ENCODE measurements around the gene G3BP2.
"Not testable (repeated sequence)": the region's sequence is repeated elsewhere in the genome, so short reads cannot be mapped to it uniquely, and the experiment has no call there.

Gene G3BP2

DNA sequence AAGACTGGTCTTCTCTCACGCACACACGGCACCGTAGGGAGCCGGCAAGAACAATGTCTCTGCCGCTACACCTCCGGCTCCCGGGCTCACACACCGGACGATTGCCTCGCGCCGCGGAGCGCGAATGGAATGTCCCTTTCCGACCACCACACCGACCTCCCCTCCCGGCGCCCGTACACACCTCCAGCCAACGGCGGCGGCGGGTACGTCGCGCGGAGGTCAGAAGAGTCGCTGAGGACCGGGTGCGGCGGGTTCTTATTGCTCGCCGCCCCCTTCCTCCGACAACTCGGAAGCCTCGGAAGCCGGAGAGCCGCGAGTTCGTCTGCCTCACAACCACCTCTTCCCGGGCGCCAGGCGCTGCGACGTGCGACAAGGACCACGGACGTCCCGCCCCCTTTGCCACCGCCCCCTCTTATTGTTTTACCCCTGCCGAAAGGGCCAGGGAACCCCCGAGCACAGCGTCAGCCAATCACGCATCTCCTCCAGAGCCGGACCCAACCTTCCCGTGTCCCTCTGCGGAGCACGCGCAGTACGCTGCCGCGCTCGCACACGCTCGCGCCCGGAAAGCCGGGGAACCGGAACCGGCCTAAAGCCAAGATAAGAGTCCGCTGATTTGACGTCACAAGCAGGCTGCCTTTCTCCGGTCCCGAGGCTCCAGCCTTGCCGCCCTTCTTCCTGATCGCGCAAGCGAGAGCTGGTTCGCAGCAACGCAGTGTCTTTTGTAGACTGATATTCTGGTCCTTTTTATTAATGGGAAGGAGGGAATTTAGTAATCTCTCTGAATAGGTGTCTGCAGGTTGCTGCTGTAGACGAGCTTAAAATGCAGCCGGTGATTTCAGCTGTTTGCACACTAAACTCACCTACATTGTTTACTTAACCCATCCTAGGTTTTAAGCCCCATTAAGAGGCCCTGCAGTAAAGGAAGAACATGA is at the start of gene G3BP2:
G3BP2 (minus strand) TSS at position 385 of the 932 bp plus-strand sequence. CDS start 11,386 bp downstream, outside the sequence.
- peak; percentile 99 for DNase-seq

DNA sequence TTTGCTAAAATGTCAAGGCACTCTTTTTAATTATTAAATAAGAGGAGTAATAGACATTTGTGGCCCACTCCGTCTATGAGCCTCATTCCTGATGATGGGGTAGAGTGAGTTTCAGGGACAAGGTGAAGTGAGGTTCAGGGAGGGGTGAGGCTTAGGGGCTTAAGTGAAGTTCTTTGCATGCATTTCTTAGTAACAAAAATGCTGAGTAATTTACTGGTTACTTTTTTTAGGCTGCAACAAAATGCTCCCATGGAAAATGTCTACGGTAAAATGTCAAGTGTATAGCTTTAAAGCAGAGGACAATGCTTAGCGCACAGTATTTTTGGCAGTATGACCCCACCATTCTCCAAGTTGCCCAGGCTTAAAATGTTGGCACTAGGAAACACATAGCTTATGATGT is 49.2 kb upstream of the G3BP2 start:
- DNase-seq = no peak

DNA sequence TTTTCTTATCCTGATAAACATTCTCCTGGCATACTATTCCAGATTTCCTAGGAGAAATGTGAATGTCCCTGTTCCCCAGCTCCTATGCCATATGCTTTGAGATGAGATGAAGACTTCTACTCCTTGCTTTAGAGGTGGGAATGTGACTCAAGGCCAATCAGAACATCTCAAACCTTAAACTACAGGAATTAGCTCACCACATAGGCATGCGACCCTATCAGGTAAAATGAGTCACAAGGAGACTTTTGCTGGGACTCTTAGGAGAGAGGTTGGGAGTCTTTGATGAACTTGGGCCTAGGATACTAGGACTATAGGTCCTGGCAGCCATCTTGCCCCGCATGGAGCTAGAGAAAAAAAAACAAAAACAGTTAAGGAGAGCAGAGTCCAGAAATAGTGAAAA is 45.3 kb upstream of the G3BP2 start:
- DNase-seq = no peak

DNA sequence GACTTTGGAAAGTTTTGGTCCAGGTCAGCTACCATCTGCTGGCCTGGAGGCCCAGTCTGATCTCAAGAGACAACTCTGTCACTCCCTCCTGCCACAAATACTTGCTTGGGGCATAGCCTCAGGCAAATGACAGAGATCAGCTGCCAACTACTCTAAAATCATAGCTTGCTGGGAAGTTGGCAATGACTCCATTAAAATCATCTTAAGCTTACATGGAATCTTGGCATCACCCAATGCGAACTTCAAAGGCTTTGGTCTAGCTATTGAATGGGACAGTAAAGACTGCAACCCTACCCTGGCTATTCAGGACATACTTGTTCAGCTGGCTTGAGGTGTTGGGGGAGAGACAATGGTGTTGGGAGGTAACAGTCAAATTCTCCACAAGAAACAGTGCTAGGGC is 44.2 kb upstream of the G3BP2 start:
- no peak for DNase-seq

DNA sequence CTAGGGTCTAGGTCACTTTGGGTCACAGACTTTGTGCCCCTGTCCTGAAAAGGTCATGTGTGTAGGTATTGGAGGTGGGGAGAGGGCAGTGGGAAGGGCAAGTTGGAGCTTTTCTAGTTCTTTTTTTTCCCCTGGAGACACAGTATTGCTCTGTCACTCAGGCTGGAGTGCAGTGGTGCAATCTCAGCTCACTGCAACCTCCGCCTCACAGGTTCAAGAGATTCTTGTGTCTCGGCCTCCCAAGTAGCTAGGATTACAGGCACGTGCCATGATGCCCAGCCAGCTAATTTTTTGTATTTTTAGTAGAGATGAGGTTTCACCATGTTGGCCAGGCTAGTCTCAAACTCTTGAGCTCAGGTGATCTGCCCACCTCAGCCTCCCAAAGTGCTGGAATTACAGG is 42.8 kb upstream of the G3BP2 start:
- DNase-seq = not testable (repeated sequence)

DNA sequence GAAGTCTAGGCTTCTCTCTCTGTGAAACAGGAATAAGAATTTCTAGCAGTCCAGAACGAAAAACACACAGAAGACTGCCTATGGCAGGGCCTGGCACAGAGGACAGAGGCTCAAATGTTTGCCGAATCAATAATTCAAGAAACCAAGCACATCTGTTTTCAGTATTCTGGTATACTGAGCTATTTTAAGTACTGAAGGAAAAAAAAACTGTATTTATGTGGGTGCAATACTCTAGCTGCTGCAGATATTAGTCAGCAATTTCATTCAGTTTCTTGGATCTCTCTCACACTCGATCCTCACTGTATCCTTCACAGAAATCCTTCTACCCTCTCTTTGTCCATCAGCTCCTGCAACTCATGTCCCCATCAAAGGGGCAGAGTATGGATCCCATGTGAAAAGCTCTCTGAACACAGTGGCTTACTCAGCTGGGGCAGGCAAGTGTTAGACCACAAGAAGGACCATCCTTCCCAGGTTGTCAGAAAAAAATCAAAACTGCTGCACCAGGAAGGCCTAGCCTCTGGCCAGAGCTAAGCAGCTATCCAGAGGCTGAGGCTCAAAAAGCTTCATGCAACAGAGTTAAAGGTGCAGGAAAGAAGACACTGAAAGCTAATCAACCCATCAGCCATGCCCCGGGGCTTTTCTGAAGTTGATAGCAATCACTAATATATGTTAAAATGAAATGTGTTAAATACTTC is 42.0 kb upstream of the G3BP2 start:
- DNase-seq = no peak

DNA sequence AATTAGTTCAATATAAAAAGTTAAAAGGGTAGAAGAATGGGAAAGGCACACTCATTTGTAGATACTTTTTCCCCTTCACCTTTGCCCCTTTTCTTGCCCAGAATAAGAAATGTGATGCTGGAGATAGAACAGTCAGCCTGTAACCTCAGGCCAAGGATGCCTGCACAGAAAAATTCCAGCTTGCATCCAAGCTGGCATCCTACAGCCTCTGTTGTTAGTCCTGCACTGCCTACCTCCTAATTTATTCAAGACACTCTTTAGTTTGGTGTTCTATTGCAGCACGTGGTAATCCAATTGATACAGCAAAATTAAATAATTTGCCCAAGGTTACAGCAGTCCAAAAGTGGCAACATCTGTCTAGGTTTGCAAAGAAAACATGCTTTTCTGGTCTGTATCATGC is 41.5 kb upstream of the G3BP2 start:
- DNase-seq = no peak

DNA sequence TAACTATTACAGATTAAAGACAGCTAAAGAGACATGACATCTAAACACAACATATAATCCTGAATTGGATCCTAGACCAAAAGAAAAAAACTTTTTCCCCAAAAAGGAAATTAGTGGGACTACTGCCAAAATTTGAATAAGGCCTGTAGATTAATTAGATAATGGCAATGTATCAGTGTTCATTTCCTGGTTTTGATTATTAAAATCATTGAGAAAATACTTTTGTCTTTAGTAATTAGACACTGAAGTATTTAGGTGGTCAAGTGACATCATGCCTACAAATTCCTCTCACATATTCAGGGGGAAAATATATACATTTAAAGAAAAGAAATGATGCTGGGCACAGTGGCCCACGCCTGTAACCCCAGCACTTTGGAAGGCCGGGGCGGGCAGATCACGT is 40.8 kb upstream of the G3BP2 start:
- DNase-seq = no peak

DNA sequence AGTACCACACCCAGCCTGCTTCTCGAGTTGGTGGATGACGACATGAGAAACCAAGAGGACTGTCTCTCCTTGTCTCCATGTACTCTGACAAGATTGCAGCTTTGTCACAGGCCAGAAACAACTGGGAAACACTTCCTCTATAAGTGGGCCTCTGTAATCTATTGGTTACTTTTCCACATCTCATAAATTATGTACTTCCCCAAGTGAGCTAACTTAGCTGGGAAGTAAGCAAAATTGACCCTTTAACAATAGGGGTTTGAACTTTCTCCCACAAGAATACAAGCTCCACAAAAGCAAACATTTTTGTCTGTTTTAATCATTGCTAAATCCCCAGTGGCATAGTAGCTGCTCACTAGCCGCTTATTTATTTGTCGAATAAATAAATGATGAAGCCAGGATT is 37.0 kb upstream of the G3BP2 start:
- DNase-seq = no peak

DNA sequence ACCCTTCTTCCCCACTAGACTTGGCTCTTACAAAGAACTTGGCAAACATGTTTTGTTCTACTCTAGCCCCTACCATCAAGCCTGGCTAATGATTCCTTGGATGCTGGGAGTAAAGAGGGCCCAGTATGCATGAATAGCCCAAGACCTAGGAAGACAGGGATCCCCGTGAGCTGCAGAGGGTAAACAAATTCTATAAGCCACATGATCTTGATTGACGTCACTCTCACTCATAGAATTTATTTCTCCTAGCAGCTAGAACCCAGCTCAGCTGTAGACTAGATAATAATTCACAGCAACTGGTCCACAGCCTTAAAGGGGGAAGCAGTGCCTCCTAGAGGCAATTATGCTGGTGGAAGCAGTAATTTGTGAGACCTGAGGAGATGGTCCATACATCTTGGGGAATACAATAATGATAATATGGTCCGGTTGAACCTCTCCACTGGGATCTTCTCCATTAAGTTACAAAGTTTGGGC is 35.0 kb upstream of the G3BP2 start:
- DNase-seq = peak; percentile 56

DNA sequence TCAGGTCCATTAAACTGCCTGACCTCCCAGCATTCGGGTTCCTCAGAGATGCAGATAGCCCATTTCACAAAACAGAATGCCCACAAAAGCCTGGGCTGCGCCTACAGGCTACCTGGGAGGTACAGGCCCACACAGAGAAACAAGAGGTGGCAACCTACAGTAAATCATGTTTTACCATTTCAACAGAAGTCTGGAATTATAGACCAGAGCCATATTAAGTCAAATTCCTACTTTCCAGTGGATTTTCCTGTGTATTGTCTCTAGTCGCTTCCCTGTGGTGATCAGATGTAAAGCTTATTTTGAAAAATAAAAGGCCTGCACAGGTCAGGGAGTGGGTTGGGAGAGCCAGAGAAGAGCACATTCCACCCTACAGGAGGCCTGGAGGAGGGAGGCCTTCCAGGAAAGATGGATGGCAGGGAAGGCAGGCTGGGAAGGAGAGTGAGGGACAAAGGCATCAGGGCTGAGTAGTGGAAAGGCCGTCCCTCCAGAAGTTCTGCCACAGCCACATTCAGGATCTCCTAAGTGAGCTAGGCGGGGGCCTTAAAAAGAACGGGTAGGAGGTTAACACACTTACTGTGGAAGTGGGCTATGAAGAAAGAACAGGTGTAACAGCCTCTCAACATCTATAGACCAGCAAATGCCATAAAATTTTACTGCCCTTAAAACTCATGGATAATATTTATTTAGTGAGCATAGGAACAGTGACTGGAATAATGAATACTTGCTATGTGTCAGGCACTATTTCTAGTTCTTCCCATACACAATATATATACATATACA is 32.2 kb upstream of the G3BP2 start:
- no peak for DNase-seq

DNA sequence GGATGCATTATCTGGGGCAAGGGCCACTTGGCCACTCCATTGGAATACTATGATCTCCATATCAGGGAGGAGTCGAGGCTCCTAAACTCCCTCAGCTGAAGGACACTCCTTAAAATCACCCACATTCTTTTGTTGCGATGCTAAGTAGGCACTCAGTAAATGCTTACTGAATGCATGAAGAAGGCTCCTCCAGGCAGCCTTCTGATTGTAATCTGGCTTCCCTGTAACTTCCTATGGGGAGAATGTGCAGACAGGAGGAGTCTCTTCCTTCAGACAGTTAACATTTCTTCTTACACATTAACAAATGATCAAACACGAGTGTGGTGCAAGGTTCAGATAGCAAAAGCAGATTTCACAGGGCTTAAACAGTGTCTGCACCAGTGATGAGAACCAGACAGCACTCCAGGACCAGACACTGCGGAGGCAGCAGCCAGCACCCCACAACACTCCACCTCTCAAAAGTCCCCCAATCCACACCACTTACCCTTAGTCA is 29.8 kb upstream of the G3BP2 start:
- no peak for DNase-seq

DNA sequence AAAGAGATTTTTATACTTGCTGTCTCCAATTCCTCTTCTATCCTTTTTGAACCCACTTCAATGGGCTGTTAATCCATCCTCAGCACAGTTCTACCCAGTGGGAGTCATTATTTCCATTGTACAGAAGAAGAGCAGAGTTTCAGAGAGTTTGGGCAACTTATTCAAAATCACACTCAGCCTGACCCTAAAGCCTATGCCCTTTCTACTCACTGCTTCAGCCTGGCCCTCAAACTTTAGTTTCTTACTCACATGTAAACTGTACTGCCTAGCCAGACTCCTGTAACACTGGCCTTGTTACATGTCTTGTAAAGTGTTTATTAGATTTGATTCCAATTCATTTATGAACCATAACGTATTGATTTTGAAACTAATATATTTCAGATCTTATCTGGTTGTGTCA is 26.1 kb upstream of the G3BP2 start:
- DNase-seq = no peak

DNA sequence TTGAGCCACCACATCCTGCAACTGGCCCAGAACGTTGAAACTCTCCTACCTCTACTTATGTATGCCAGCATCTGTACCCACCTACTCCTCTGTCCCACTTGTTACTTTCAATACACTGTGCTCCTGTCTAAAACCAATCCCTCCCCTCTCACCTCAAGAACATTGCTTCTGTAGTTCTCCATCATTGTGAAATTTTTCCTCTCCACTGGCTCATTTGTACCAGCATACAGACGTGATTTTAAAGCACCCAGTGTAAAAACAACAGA is 25.7 kb upstream of the G3BP2 start:
- DNase-seq = no peak

DNA sequence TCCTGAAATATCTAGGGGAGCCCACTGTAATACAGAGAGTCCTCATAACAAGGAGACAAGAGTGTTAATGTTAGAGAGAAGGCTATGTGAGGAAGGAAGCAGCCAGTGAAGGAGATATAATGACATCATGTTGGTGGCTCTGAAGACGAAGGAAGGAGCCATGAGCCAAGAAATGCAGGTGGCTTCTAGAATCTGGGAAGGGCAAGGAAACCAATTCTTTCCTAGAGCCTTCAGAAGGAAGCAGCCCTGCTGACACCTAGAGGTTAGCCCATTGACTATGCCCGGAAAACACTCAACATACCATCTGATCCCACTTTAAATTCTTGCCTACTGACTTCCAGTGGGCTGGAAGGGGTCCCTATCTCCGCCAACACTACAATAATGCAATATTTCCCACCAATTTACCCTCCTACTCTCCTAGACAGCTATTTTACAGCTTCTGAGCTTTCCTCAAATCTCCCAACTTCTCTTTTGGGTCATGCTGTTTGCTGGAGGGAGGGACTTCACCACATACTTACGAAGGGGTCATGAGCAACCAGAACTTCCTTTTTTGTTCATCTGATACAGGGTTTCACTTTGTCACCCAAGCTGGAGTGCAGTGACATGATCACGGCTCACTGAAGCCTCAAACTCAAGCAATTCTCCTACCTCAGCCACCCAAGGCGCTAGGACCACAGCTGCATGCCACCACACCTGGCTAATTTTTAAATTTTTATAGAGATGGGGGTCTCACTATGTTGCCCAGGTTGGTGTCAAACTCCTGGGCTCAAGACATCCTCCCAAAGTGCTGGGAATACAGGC is 25.2 kb upstream of the G3BP2 start:
- DNase-seq = peak; percentile 36

DNA sequence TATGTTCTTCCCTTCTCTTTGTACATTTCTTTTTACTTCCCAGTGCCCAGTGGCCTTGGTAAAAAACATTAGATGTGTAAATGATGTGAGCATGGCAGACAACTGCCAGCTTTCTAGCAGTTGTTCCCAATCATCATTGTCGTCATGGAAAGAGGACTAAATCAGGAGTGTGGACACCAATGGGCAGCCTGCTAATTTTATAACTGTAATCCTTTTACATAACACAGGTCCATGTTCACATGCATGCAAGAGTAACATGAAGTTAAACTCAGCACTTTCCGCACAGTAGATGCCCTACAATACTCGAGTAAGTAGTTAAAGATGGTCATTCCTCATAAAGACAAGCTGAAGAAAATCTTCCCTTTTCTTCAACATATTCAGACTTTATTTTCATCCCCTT is 23.4 kb upstream of the G3BP2 start:
- no peak for DNase-seq

DNA sequence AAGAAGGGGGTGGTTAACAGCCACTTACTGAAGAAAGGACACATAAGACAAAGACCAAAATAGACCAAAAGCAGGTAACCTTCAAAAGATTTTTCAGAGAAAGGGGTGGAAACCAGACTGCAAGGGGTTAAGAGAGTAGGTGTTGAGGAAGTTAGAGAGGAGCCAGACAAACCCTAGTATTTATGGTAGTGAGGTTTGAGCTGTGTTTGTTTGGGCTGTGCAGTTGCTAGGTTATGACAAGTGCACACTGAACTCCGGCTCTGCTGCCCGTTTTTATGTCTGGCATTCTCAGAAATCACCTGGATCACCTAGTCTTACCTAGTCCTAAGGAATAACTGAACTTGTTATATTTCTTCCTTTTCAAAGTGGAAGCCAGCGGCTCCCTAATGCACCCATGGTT is 22.9 kb upstream of the G3BP2 start:
- DNase-seq = no peak

DNA sequence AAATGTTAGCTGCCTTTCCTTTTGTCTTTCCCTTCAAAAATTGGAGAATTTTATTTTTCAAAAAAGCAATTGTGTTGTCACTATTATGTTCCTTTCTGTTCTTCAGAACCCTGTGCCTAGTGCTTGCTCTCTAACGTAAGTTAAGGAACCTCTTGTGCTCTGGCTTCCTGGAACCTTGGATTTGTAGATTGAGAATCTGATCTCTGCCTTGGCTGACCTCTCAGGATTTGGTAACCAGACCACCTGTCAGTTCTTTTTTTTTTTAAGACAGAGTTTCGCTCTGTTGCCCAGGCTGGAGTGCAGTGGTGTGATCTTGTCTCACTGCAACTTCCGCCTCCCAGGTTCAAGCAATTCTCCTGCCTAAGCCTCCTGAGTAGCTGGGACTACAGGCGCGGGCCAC is 18.9 kb upstream of the G3BP2 start:
- DNase-seq = not testable (repeated sequence)

DNA sequence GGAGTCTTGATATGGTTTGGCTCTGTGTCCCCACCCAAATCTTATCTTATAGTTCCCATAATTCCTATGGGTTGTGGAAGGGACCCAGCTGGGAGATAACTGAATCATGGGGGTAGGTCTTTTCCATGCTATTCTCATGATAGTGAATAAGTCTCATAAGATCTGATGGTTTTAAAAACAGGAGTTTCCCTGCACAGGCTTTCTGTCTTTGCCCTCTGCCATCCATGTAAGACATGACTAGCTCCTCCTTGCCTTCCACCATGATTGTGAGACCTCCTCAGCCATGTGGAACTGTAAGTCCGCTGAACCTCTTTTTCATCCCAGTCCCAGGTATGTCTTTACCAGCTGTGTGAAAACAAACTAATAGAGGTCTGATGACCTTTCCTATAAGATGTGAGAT is 13.9 kb upstream of the G3BP2 start:
- not testable (repeated sequence) for DNase-seq

DNA sequence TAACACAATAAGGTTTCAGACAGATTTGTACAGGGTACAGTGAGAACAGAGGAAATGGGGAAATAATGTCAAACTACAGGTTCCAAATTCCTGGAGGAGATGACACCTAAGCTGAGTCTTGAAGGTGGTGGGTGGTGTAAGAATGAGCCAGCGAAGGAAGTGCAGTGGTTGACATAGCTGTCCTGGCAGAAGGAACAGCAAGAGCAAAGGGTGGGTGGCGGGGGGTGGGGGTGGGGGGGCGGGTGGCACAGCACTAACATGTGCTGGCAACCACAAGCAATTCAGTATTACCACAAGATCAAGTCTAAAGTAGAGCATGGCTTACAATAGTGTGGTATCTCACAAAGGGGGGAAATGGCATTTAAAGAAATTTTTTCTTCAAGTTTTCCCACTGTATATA is 13.1 kb upstream of the G3BP2 start:
- DNase-seq = no peak

DNA sequence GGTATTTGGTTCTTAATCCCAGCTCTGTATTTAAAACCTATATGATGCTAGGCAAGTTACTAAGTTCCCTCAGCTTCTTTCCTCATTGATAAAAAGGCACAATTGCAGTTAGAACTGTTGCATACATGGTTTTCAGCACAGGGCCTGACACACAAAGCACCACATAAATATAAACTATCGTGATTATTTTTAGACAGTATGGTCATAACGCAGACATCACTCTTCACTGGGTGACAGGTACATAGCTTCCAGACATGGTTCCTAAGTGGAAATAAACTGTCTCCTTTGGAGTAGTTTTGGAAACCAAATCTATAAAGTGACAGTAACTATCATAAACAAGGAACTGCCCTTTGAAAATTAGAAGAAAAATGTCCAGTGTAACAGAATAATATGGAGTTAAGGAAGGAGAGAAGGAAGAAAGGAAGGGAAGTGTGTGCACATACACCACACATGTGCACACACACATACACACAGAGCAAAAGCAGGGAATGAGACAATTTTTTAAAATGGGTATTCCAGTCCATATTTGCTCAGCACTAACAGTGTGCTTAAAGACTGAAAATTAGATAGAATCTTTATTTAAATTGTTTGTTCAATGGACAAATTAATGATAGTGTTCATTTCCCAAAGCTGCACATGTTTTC is 12.5 kb upstream of the G3BP2 start:
- DNase-seq = no peak

Data from hematopoietic multipotent progenitor cell treated with erythropoietin and hydrocortisone succinate and interleukin-3 and kit ligand, for 8 days (in vitro differentiated cells).